Measurements from ENCODE around the gene WDR93. TPM values are rescaled to one million over a fixed set of nuclear protein-coding genes. Genes with fewer than 3 reads are reported as not detected.
A peak's percentile ranks its signal among the peaks of the same experiment; 100 is the strongest.

WDR93 gene
- total RNA-seq, 4 donors from 2014 or later, result 0.21 to 0.39 TPM; not detected in 2

DNA sequence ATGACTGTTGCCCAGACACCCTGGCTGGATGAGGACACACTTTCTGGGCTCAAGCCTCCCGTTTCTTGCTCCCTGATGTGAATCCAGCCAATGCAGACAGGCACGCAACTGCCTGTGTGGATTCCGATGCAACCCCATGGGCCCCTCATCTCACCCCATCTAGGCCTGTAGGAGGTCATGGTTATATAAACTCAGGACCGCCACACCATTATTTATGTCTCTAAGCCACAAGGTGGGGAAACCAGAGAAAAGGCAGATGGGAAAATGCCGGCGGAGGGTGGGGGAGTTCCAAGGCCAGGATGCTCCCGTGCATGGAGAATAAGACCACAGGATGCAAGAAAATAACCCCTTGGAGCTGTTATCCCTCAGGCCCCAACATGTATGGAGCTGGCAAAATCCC is 58.4 kb downstream of the WDR93 start:
- H3K4me3 ChIP-seq, result no peak overlapping the region
- WGBS, 2 donors, result 87 to 88% methylated on average over 7 of the region's 7 CpGs
- no peak for DNase-seq (ENCODE audit: low spot score in 2 of 2)
- no peaks in the 10 kb centered on the region for H3K36me3 ChIP-seq
- H3K27me3 ChIP-seq, result peaks cover 0 to 41% of the 10 kb centered on the region in 2 donors
- TF ChIP-seq, protein P1, sequence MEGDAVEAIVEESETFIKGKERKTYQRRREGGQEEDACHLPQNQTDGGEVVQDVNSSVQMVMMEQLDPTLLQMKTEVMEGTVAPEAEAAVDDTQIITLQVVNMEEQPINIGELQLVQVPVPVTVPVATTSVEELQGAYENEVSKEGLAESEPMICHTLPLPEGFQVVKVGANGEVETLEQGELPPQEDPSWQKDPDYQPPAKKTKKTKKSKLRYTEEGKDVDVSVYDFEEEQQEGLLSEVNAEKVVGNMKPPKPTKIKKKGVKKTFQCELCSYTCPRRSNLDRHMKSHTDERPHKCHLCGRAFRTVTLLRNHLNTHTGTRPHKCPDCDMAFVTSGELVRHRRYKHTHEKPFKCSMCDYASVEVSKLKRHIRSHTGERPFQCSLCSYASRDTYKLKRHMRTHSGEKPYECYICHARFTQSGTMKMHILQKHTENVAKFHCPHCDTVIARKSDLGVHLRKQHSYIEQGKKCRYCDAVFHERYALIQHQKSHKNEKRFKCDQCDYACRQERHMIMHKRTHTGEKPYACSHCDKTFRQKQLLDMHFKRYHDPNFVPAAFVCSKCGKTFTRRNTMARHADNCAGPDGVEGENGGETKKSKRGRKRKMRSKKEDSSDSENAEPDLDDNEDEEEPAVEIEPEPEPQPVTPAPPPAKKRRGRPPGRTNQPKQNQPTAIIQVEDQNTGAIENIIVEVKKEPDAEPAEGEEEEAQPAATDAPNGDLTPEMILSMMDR (IDR thresholded peaks at IDR 0.05), result no peak
- no peak for TF ChIP-seq EP300 (IDR thresholded peaks at IDR 0.05)
- no peak for TF ChIP-seq POLR2A (IDR thresholded peaks at IDR 0.05)
- H3K4me1 ChIP-seq, result peaks cover 0 to 17% (median 11%) of the 10 kb centered on the region in 4 donors
- no peak overlapping the region for H3K27ac ChIP-seq
- H3K9me3 ChIP-seq, result no peaks in the 10 kb centered on the region

DNA sequence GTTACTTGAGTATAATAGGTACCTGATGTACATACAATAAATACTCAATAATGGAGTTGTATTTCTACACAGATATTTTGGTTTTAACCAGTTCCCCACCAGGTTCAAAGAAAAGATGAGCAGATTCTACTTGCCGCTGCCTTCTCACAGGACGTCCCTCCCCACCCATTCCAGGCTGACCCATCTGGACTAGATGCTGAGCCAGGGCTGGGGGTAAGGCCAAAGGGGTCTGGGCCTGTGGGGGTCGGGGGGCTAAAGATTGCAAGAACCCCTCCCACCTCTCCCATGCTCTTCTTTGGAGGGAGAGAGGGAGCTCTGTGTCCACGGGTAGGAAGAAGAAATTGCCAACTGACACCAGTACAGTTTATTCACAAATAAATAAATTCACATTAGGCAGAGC is 58.9 kb downstream of the WDR93 start:
- Histone ChIP-seq H3K4me3 (no peak overlapping the region), H3K36me3 (no peaks in the 10 kb centered on the region), H3K9me3 (no peaks in the 10 kb centered on the region), H3K27ac (no peak overlapping the region), H3K27me3 (peaks cover 0 to 41% of the 10 kb centered on the region in 2 donors), H3K4me1 (peaks cover 0 to 17% (median 11%) of the 10 kb centered on the region in 4 donors)
- DNase-seq (ENCODE audit: low spot score in 2 of 2), result no peak
- TF ChIP-seq, protein P1 (IDR thresholded peaks at IDR 0.05), result no peak
- TF ChIP-seq EP300 (IDR thresholded peaks at IDR 0.05), result no peak
- TF ChIP-seq POLR2A (IDR thresholded peaks at IDR 0.05), result no peak
- WGBS, 2 donors, result 63 to 71% methylated on average over 4 of the region's 4 CpGs

DNA sequence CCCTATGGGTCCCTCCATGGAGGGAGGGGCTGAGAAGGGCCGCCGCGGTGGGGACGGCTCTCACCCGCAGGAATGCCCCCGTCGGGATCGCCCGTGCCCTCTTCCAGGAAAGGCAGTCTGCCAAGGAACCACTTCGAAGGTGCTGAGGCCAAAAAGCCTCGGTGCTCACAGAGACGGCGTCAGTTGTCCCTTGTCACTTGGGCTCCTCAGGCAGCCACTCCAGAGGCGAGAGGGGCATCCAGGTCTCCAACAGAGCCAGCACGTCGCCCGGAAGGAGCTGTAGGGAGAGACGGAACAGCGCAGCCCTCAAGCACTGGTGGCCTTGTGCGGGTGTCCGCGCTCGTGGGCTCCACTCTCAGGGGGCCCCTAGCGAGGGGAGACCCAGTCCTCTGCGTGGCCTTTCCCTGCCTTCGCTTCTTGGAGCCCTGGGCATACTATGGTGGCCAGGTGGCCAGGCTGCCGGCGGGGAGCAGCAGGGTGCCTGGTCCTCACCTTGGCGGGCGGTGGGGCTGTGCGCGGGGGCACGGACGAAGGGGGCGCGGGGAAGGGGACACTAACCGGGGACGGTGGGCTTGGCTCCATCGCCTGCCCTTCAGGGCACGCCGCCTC is 59.4 kb downstream of the WDR93 start:
- peak overlapping the region in 2 of 4 donors; percentile 7 to 74 for H3K27ac ChIP-seq
- H3K9me3 ChIP-seq, result no peaks in the 10 kb centered on the region
- no peak for DNase-seq (ENCODE audit: low spot score in 2 of 2)
- peaks cover 0 to 17% (median 11%) of the 10 kb centered on the region in 4 donors for H3K4me1 ChIP-seq
- 0 to 5% methylated on average over 11 to 15 of the region's 41 CpGs for WGBS, 2 donors
- no peaks in the 10 kb centered on the region for H3K36me3 ChIP-seq
- TF ChIP-seq POLR2A (IDR thresholded peaks at IDR 0.05), result no peak
- TF ChIP-seq, protein P1 (IDR thresholded peaks at IDR 0.05), result no peak
- H3K4me3 ChIP-seq, result peak overlapping the region; percentile 49 to 87 (median 65)
- peaks cover 0 to 41% of the 10 kb centered on the region in 2 donors for H3K27me3 ChIP-seq

DNA sequence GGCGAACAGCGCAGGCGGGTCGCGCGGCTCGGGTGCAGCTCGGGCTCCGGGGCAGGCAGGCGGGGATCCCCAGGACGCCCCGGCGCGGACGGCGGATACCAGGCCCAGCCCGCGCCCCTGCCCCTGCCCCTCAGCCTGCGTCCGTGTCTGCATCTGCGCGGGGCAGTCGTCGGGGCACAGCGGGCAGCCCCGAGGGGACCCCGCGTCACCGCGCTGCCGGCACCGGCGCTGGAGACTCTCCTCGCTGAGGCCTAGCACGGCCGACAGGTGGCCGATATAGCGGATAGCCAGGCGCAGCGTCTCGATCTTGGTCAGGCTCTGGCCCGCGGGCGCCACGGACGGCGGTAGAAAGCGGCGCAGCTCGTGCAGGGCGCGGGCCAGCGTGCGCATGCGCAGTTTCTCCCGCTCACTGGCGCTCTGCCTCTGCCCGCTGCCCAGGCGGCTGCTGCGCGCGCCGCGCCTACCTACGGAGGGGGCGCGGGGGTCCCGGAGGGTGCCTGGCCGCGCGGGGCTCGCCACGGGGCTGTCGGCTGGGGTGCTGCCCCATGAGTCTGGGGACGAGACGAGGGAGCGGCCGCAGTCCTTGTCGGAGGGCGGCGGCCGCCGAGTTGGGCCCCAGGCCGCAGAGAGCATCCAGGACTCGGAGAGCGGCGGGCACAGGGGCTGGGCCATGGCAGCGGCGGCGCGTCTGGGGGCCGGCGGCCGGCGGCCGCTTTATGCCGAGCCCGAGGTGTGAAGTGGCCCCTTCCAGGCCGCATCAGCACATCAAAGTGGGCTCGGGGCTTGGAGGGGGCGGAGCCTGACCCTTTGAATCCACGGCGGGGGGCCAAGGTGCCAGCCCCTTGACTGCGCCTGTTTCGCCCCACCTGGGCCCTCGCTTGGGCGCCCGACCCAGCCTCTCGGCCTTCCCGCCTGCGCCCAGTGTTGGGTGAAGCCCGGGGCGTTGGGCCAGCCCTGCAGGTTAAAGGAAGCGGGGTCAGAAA is 60.2 kb downstream of the WDR93 start, which contains the start of gene MESP1:
Gene MESP1, minus strand, starts transcription at position 690 of the 983 bp plus-strand sequence. Its CDS starts 18 bp downstream, at position 672.
- WGBS, 2 donors, result 8 to 11% methylated on average over 33 to 34 of the region's 114 CpGs
- Histone ChIP-seq H3K36me3 (no peaks in the 10 kb centered on the region), H3K27me3 (peaks cover 0 to 33% of the 10 kb centered on the region in 2 donors), H3K4me1 (peaks cover 0 to 17% (median 11%) of the 10 kb centered on the region in 4 donors), H3K9me3 (no peaks in the 10 kb centered on the region), H3K27ac (peak within 1 kb of the TSS in 3 of 4 donors; percentile 23 to 74 (median 74)), H3K4me3 (peak within 1 kb of the TSS; percentile 49 to 87 (median 65))
- DNase-seq (ENCODE audit: low spot score in 2 of 2), result peak; percentile 76 to 82
- TF ChIP-seq, protein P1 (IDR thresholded peaks at IDR 0.05), result peak; percentile 67 to 98 (median 83)
- TF ChIP-seq POLR2A (IDR thresholded peaks at IDR 0.05) (peak in 1 of 2 donors; percentile 64), EP300 (IDR thresholded peaks at IDR 0.05) (peak in 1 of 2 donors; percentile 54)
